ENCODE data around the gene FPR3. TPM values are rescaled to one million over a fixed set of nuclear protein-coding genes. Genes with fewer than 3 reads are reported as not detected.
A peak's percentile ranks its signal among the peaks of the same experiment; 100 is the strongest.

FPR3 gene
- total and polyA plus RNA-seq, 7 donors: 1.6 to 25.9 (median 4.6) TPM

DNA sequence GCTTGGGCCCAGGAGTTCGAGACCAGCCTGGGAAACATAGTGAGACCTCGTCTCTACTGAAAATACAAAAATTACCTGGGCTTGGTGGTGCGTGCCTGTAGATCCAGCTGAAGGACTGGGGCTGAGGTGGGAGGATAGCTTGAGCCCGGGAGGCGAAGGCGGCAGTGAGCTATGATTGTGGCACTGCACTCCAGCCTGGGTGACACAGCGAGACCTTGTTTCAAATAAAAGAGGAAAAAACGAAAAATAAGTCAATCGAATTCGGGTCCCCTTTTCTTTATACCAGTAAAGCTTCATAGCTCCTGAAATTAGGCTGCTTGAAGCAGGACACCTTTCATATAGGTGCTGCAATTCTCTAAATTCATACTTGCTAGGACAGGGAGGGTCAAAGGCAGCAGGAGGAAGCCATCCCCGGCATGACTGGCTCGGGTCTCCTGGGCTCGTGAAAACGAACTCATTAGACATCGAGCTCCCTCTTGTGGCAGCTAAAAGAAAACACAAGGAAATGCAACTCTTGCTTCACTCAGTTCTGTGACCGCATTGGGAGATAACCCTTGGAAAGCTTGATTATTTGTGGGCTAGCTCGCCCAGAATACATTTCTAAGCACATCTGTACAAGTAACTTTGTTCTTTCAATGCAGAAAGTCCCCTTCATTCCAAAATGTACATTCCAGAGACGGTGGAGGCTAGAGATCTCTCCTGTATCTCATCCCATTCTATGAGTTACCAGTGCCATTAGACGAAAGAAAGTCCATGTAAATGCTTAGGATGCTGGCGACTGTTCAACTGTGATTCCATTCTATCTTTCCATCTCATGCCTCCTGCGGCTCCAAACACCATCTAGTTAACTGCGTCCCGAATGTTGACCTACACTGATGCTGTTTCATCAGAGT lies 17.1 kb upstream of the FPR3 start:
- DNase-seq: peak; percentile 87
- peaks cover 0 to 11% (median 5%) of the 10 kb centered on the region in 3 donors for H3K27me3 ChIP-seq
- H3K27ac ChIP-seq: no peak overlapping the region
- intact Hi-C loops (cut with DNase I): loop anchor here (2.0 kb wide), 1 partner anchor 305 kb away; no protein-coding TSS in a partner anchor
- no peaks in the 10 kb centered on the region for H3K36me3 ChIP-seq
- WGBS, 2 donors: 32 to 37% methylated on average over 23 of the region's 23 CpGs
- H3K4me1 ChIP-seq: no peaks in the 10 kb centered on the region
- H3K9me3 ChIP-seq: no peaks in the 10 kb centered on the region
- no peak overlapping the region for H3K4me3 ChIP-seq
- TF ChIP-seq, protein P1, sequence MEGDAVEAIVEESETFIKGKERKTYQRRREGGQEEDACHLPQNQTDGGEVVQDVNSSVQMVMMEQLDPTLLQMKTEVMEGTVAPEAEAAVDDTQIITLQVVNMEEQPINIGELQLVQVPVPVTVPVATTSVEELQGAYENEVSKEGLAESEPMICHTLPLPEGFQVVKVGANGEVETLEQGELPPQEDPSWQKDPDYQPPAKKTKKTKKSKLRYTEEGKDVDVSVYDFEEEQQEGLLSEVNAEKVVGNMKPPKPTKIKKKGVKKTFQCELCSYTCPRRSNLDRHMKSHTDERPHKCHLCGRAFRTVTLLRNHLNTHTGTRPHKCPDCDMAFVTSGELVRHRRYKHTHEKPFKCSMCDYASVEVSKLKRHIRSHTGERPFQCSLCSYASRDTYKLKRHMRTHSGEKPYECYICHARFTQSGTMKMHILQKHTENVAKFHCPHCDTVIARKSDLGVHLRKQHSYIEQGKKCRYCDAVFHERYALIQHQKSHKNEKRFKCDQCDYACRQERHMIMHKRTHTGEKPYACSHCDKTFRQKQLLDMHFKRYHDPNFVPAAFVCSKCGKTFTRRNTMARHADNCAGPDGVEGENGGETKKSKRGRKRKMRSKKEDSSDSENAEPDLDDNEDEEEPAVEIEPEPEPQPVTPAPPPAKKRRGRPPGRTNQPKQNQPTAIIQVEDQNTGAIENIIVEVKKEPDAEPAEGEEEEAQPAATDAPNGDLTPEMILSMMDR (IDR thresholded peaks at IDR 0.05): peak; percentile 24 to 68 (median 58)
- TF ChIP-seq POLR2A (IDR thresholded peaks at IDR 0.05) (no peak), EP300 (IDR thresholded peaks at IDR 0.05) (no peak)

DNA sequence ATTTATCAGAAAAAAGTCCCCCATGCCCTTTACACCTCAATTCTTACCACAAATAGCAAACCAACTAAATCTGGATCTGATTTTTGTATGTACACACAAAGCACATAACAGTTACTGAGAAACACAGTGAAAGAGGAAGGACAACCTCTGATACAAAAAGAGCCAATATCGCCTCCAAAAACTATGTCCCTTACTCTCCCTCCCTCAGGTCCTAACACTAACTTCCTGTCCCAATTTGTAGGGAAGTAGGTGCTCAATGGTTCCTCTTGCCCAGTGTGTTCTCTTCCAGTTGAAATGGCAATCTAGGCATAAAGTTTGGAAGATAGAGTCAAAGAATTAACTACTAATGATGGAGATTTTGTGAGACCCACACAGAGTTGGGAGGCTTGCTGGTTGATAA lies 15.8 kb upstream of the FPR3 start:
- WGBS, 2 donors: 64 to 67% methylated on average over 1 of the region's 1 CpG
- DNase-seq: no peak
- H3K9me3 ChIP-seq: no peaks in the 10 kb centered on the region
- no peaks in the 10 kb centered on the region for H3K36me3 ChIP-seq
- intact Hi-C loops (cut with DNase I): loop anchor here (2.0 kb wide), 1 partner anchor 306 kb away; no protein-coding TSS in a partner anchor
- peaks cover 0 to 11% (median 5%) of the 10 kb centered on the region in 3 donors for H3K27me3 ChIP-seq
- TF ChIP-seq, protein P1 (IDR thresholded peaks at IDR 0.05): no peak
- no peak for TF ChIP-seq EP300 (IDR thresholded peaks at IDR 0.05)
- no peak for TF ChIP-seq POLR2AphosphoS5 (IDR thresholded peaks at IDR 0.05)
- no peak for TF ChIP-seq POLR2A (IDR thresholded peaks at IDR 0.05)
- no peaks in the 10 kb centered on the region for H3K4me1 ChIP-seq
- no peak overlapping the region for H3K4me3 ChIP-seq
- H3K27ac ChIP-seq: no peak overlapping the region

DNA sequence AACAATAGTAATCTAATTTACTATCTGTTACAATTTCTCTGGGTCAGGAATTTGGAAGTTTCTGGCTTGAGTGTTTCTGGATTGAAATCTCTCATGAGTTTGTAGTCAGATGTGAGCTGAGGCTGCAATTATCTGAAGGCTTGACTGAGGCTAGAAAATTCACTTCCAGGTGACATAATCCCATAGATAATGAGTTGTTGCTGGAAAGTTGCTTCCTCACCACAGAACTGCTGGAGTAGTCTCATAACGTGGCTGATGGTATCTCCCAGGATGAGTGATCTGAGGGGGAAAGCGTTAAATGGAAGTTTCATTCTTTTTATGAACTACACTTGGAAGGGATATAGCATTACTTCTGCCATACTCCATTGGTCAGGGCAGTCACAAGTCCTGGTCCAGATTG lies 15.3 kb upstream of the FPR3 start:
- H3K4me3 ChIP-seq: no peak overlapping the region
- intact Hi-C loops (cut with DNase I): loop anchor here (2.0 kb wide), 1 partner anchor 307 kb away; no protein-coding TSS in a partner anchor
- WGBS, 2 donors: 39 to 51% methylated on average over 2 of the region's 2 CpGs
- no peaks in the 10 kb centered on the region for H3K9me3 ChIP-seq
- no peak for DNase-seq
- no peak overlapping the region for H3K27ac ChIP-seq
- no peaks in the 10 kb centered on the region for H3K36me3 ChIP-seq
- no peaks in the 10 kb centered on the region for H3K4me1 ChIP-seq
- H3K27me3 ChIP-seq: peaks cover 0 to 11% (median 5%) of the 10 kb centered on the region in 3 donors
- TF ChIP-seq POLR2AphosphoS5 (IDR thresholded peaks at IDR 0.05) (no peak), POLR2A (IDR thresholded peaks at IDR 0.05) (no peak), EP300 (IDR thresholded peaks at IDR 0.05) (no peak)
- TF ChIP-seq, protein P1 (IDR thresholded peaks at IDR 0.05): no peak

DNA sequence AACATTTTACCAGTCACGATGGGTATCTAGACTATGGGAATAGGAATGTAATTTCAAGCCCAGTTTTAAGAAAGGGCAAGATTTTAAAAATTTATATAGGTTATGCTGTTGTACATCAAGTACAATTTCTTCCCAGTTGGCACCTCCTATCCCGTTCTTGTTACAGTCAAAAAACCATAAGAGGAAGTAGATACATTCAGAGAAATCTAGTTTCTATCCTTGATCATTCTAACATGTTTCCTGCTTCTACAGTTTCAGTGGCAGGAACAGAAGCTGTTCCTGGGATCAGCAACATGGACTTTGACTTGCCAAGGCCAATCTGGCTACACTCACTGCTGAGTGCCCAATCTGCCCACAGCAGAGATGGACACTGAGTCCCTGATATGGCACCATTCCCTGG lies 14.7 kb upstream of the FPR3 start:
- no peaks in the 10 kb centered on the region for H3K36me3 ChIP-seq
- no peaks in the 10 kb centered on the region for H3K9me3 ChIP-seq
- H3K4me3 ChIP-seq: no peak overlapping the region
- WGBS, 2 donors: 45 to 51% methylated on average over 2 of the region's 2 CpGs
- no peak for DNase-seq
- TF ChIP-seq POLR2A (IDR thresholded peaks at IDR 0.05): no peak
- no peak for TF ChIP-seq EP300 (IDR thresholded peaks at IDR 0.05)
- TF ChIP-seq, protein P1 (IDR thresholded peaks at IDR 0.05): no peak
- no peak for TF ChIP-seq POLR2AphosphoS5 (IDR thresholded peaks at IDR 0.05)
- H3K27me3 ChIP-seq: peaks cover 0 to 11% (median 5%) of the 10 kb centered on the region in 3 donors
- H3K4me1 ChIP-seq: no peaks in the 10 kb centered on the region
- H3K27ac ChIP-seq: no peak overlapping the region
- intact Hi-C loops (cut with DNase I): no loop called here

Measured in sigmoid colon (tissue), 7 donors.